Kidney epithelial cell (primary cell): ENCODE data around the gene COA5. TPM values are rescaled to one million over a fixed set of nuclear protein-coding genes. Genes with fewer than 3 reads are reported as not detected.
A peak's percentile ranks its signal among the peaks of the same experiment; 100 is the strongest.

Experiments
- DNase-seq: peaks from one replicate; pipeline ENCODE4 v3.0.0-alpha.2; 2010; ENCODE audit warnings: low read depth
- H3K27me3 ChIP-seq: 2 replicates; pipeline ENCODE4 v1.6.0; 2011; ENCODE audit warnings: low read length; ENCODE audit not compliant: control insufficient read depth, insufficient read depth
- H3K36me3 ChIP-seq: 2 replicates; pipeline ENCODE4 v1.5.1; 2011; ENCODE audit warnings: low read length; ENCODE audit not compliant: control insufficient read depth, insufficient read depth
- H3K4me3 ChIP-seq: 2 replicates; pipeline ENCODE4 v1.5.1; 2011; ENCODE audit warnings: low read depth, mild to moderate bottlenecking, control low read depth, low read length
- CTCF ChIP-seq: IDR thresholded peaks from 2 replicates; pipeline ENCODE4 v1.5.1; 2011; ENCODE audit warnings: mild to moderate bottlenecking, moderate library complexity, low read length, control low read depth, inconsistent platforms; ENCODE audit not compliant: insufficient read depth, poor library complexity, severe bottlenecking
- total RNA-seq: library from RNA; depleted of rRNA; stranded (reverse); fragments of >200 nt; gene quantifications from 2 replicates; pipeline ENCODE4 v1.2.3, GENCODE V29; 2015

The COA5 gene
- total RNA-seq, 1 donor from 2014 or later, result 24.9 TPM

DNA sequence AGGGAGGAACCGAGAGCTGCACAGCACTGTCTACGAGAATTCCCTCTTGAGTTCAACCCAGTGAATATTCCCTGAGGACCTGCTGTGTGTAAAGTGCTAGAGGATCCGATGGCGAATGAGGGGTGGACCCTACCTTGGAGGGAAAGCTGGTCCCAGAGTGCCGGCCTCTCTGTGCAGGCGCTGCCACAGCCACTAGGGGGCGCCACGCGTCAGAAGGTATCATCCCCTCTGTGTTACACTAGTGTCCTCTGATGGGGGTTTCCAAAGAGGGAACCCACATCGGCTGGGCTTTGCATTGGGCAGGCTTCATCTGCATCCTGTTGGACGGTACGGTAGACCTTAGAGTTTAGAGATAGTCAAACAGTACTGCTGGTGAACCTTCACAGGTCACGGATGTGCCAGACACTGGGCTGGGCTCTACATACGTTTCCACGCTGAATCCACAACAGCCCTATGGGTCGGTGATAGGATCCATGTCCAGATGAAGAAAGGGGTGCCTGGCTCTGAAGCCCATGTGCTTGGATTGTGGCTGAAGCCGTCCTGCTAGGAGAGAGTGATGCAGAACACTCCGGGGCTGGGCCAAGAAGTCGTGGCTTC is 39.0 kb downstream of the COA5 start:
- H3K27me3 ChIP-seq, result no peaks in the 10 kb centered on the region
- peak; percentile 88 for TF ChIP-seq CTCF
- peaks cover 3% of the 10 kb centered on the region for H3K36me3 ChIP-seq
- DNase-seq, result no peak
- no peak overlapping the region for H3K4me3 ChIP-seq

DNA sequence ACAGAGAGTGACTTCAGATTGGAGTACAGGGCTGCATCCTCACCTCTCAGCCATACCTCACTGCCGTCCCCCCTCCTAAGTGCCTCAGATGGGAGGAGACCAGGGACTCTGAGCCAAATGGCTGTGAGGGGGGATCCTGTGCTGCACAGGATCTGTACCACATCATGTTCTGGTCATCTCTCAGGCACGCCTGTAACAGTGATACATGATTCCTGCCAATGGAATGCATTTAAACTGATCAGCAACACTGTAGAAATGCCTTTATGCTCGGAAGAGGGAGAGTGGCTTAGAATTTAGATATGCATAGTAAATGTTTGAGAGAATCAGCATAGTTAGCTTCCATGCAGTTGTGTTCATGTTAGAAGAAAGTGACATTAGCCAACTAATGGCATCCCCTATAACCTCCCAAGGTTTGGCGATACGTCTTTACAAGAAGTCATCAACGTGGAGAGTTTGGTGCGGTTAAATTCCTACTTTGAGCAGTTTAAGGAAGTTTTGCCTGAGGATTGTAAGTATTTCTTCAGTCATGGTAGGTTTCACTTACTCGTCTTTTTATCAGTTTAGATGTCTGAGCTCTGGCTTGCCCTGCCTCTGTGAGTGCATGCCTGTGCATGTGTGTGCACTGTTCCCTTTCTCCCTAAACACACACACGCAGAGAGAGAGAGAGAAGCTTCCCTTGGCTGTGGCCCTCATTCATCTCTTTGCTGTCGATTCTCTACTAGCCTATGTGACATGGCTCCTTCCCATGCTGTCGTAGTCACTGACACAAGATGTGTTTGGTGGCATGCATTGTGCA is 40.0 kb downstream of the COA5 start:
- TF ChIP-seq CTCF, result no peak
- DNase-seq, result no peak
- Histone ChIP-seq H3K36me3 (peaks cover 3% of the 10 kb centered on the region), H3K4me3 (no peak overlapping the region), H3K27me3 (no peaks in the 10 kb centered on the region)

- DNase-seq, result no peak
- no peak for TF ChIP-seq CTCF
- peaks cover 3% of the 10 kb centered on the region for H3K36me3 ChIP-seq
- no peaks in the 10 kb centered on the region for H3K27me3 ChIP-seq
- H3K4me3 ChIP-seq, result no peak overlapping the region
Observed at GRCh38 chr2:98565941-98566340, 42.4 kb downstream of the COA5 start.

- no peaks in the 10 kb centered on the region for H3K27me3 ChIP-seq
- no peak for TF ChIP-seq CTCF
- no peak overlapping the region for H3K4me3 ChIP-seq
- no peak for DNase-seq
- H3K36me3 ChIP-seq, result peaks cover 3% of the 10 kb centered on the region
Observed at GRCh38 chr2:98565286-98565860, 42.9 kb downstream of the COA5 start.

GRCh38 chr2:98564541-98565132 is 43.7 kb downstream of the COA5 start:
- H3K27me3 ChIP-seq, result no peaks in the 10 kb centered on the region
- no peak for DNase-seq
- TF ChIP-seq CTCF, result no peak
- H3K36me3 ChIP-seq, result peaks cover 3% of the 10 kb centered on the region
- no peak overlapping the region for H3K4me3 ChIP-seq
